ENCODE measurements around the gene LRP4. TPM values are rescaled to one million over a fixed set of nuclear protein-coding genes. Genes with fewer than 3 reads are reported as not detected.
"Not testable (repeated sequence)": the region's sequence is repeated elsewhere in the genome, so short reads cannot be mapped to it uniquely, and the experiment has no call there.

The LRP4 gene, protein sequence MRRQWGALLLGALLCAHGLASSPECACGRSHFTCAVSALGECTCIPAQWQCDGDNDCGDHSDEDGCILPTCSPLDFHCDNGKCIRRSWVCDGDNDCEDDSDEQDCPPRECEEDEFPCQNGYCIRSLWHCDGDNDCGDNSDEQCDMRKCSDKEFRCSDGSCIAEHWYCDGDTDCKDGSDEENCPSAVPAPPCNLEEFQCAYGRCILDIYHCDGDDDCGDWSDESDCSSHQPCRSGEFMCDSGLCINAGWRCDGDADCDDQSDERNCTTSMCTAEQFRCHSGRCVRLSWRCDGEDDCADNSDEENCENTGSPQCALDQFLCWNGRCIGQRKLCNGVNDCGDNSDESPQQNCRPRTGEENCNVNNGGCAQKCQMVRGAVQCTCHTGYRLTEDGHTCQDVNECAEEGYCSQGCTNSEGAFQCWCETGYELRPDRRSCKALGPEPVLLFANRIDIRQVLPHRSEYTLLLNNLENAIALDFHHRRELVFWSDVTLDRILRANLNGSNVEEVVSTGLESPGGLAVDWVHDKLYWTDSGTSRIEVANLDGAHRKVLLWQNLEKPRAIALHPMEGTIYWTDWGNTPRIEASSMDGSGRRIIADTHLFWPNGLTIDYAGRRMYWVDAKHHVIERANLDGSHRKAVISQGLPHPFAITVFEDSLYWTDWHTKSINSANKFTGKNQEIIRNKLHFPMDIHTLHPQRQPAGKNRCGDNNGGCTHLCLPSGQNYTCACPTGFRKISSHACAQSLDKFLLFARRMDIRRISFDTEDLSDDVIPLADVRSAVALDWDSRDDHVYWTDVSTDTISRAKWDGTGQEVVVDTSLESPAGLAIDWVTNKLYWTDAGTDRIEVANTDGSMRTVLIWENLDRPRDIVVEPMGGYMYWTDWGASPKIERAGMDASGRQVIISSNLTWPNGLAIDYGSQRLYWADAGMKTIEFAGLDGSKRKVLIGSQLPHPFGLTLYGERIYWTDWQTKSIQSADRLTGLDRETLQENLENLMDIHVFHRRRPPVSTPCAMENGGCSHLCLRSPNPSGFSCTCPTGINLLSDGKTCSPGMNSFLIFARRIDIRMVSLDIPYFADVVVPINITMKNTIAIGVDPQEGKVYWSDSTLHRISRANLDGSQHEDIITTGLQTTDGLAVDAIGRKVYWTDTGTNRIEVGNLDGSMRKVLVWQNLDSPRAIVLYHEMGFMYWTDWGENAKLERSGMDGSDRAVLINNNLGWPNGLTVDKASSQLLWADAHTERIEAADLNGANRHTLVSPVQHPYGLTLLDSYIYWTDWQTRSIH (N-terminal part only)
- total RNA-seq, result 8.3 TPM

DNA sequence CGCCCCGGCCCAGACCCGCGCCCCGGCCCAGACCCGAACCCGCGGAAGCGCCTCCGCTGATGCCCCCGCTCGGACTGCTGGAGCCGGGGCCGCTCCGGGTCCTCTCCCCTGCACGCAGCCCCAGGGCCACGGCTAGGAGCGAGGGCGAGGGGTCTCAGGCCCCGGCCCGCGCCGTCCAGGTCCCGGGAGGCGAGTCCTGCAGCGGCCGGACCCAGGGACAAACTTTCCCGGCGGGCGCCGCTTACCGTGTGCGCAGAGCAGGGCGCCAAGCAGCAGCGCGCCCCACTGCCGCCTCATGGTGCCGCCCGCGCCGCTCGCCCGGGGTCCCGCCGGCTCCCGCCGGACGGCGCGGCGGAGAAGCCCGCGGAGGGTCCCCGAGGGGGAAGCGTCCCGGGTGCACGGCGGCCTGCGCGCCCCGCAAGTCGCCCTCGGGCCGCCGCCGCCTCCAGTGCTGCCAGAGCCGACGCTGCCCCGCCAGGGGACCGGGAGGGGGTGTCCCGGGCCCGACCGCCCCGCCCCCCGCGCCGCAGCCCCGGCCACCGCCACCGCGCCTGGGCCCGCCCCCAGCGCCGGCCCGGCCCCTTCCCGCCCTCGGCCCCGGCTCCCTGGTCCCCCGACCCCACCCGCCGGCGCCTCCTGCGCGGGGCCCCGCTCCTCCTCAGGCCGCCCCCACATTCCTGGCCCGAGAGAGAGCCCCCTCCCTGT lies at the start of gene LRP4:
TSS of gene LRP4 (minus strand) at position 468 of the 705 bp plus-strand sequence. CDS start at position 297, 171 bp downstream.
- DNase-seq, result no peak

- no peak for DNase-seq
Observed at GRCh38 chr11:46967962-46968361, 49.6 kb upstream of the LRP4 start.

DNA sequence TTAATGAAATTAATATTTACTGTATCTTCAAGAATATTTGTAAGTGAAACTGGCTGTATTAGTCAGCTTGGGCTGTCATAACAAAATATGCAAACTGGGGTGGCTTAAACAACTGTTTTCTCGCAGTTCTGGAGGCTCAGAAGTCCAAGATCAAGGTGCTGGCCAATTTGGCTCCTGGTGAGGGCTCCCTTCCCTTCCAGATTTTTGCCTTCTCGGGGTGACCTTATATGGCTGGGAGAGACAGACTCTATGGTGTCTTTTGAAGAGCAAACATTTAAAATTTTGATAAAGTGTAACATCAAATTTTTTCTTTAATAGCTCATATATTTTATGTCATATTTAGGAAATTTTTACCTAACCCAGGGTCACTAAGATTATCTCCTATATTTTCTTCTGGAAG lies 48.4 kb upstream of the LRP4 start:
- DNase-seq, result no peak

- DNase-seq, result no peak
Observed at GRCh38 chr11:46963844-46964243, 45.5 kb upstream of the LRP4 start.

GRCh38 chr11:46961886-46962285 lies 43.5 kb upstream of the LRP4 start:
- DNase-seq, result not testable (repeated sequence)

- no peak for DNase-seq
Observed at GRCh38 chr11:46961041-46961440, 42.7 kb upstream of the LRP4 start.

DNA sequence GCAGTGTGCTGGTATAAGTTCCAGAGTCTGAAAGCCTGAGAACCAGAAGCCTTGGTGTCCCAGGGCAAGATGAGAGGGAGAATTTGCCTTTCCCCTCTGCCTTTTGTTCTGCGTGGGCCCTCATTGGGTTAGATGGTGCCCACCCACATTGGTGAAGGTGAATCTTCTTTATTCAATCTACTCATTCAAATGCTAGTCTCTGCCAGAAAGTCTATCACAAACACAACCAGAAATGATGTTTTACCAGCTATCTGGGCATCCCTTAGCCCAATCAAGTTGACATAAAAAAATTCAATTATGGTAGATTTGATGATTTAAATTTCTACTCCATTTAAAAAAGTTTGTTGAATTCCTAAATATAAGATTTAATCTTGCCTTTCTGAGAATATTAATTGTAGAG lies 40.4 kb upstream of the LRP4 start:
- DNase-seq, result no peak

DNA sequence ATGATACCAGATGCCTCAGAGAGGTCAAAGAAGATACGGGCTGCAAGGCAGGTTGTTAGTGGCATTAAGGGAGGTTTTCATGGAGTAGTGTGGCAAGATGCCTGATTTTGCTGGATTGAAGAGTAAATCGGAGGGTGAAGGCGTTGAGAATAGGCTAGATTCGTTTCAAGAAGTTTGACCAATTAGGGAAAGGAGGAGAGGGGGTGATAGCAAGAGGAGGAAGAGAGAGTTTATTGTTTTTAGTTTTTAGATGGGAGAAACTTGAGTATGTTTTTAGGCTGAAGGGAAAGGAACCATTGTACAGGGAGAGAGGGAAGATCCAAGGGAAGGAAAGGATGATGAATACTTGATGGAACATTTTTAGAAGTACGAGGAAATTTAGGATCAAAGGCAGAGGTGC lies 34.7 kb upstream of the LRP4 start:
- no peak for DNase-seq

DNA sequence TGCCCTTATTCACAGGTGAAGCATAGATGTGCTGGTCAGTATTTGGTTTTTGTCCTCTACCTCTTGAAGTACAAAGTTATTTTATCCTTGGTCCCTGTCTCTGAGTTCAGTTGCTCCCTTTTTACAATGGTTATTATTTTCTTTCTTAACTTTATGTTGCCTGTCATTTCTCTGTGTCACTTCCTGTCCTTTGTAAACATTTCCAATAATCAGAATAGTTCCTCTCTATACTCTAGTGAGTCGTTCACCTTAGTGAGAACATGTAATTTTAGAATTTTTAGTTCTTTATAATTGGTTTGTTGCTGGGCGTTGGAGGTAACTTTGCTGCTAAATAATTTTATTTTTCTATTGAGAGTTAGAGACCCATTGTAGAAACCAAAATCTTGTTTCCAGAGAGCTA lies 34.2 kb upstream of the LRP4 start:
- DNase-seq, result no peak

DNA sequence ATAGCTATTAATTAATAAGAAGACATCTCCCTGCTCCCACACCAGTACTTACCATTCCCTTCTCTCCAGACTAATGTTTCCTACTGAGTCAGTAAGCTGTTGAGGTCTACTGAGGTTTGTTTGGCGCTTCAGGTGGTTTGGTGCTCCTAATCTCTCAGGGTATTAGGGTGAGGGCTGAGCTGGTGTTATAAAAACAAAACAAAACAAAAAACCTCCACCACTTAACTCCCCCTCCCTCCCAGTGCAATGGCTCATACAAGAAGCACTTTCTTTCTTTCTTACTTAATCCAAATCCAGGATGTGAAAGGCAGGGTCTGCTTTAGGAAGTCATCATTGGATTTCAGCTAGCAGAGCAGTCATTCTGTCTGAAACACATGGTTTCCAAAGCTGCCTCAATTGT lies 33.5 kb upstream of the LRP4 start:
- DNase-seq, result no peak

DNA sequence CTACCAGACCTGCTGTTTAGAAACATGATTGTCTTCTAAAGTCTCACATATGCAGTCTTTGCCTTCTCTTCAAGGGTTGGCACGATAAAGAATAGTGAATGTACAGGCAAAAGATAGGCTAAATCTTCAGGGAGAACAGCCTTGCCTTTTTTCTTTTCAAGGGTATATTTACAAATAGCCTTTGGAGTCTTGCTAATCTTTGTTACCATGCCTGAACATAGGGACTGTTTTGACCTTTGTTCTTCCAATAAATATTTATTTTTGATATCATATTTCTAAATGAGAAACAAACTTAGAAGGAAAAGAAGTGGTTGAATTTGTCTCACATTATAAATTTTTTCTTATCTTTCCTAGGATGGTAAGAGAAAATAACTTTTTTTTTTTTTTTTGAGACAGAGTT lies 30.9 kb upstream of the LRP4 start:
- DNase-seq, result no peak

DNA sequence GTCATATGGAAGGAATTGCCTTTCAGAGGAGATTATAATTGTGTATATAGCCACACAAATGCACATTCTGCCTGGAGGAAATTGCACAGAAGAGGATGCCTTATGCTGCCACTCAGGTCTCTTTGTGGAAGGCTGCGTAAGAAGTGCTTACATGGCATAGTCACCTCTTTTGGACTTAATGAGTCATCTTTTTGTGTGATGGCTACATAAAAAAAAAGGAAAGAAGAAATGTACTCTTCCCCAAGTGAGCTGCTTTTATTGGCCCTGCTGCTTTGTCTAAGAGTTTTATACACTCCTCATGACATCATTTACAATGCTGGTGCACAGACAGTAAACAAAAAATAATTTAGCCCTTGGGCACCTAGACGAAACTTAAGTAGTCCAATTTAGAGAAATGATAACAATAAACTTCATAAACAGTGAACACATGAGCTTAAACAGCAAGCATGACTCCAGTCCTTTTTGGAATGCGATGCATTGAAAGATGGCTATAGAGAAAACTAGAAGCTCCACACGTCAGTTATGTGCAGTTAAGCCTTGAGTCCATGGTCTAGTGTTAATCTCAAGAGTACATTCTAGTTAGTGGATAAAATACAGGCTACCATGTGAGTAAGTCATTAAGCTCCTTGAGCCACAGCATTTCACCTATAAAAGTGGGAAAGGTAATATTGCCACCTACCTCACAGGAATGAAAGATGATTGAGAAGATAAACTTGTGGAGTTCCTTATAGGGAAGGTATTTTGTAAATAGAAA lies 30.2 kb upstream of the LRP4 start:
- DNase-seq, result no peak

- no peak for DNase-seq
Observed at GRCh38 chr11:46947399-46948077, 29.2 kb upstream of the LRP4 start.

DNA sequence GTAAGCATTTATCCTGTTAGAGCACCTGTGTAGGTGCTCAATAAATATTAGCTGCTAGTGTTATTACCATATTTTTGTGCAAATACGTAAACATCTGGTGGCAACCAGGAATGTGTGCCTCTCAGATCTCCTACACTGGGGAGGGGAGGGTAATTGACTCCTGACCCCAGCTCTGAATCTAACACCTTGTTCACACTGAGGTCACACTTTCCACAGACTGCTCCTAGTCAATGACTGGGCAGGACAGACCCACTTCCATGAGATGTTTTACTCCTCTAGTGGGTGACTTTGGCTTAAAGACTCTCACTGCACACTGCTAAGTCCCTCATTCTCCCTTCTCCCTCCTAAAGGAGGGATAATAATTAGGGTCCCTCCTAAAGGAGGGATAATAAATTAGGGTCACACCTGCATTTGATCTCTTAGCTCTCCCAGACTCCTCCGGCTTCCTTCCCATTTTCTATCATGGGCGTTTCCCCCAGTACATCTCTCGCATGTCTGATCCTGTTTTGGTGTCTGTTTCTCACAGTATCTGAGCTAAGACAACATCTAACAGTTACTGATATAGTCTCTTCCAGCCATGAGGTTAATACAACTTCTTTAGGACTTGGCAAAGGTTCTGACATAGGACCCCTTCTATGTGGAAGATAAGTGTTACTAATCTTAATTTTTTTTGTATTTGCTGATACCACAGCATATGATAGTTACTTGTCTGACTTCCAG lies 26.2 kb upstream of the LRP4 start:
- DNase-seq, result no peak

DNA sequence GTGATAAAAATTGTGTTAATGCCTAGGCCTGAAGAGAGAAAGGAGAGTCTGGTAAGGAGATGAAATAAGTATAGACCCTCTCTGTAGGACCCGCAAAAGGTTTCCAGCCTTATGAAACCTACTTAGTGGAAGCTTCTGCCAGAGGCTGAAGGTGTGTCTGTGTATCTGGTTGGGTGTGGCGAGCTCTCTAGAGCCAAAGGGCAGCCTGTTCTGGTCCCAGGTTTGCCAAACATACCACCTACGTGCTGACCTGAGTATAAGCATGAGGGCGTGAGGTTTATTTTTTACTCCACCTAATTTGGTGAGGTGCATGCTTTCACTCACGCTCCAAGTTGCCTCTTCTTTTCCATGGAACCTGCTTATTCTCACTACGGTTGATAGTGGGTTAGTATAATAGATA lies 23.8 kb upstream of the LRP4 start:
- DNase-seq, result no peak

DNA sequence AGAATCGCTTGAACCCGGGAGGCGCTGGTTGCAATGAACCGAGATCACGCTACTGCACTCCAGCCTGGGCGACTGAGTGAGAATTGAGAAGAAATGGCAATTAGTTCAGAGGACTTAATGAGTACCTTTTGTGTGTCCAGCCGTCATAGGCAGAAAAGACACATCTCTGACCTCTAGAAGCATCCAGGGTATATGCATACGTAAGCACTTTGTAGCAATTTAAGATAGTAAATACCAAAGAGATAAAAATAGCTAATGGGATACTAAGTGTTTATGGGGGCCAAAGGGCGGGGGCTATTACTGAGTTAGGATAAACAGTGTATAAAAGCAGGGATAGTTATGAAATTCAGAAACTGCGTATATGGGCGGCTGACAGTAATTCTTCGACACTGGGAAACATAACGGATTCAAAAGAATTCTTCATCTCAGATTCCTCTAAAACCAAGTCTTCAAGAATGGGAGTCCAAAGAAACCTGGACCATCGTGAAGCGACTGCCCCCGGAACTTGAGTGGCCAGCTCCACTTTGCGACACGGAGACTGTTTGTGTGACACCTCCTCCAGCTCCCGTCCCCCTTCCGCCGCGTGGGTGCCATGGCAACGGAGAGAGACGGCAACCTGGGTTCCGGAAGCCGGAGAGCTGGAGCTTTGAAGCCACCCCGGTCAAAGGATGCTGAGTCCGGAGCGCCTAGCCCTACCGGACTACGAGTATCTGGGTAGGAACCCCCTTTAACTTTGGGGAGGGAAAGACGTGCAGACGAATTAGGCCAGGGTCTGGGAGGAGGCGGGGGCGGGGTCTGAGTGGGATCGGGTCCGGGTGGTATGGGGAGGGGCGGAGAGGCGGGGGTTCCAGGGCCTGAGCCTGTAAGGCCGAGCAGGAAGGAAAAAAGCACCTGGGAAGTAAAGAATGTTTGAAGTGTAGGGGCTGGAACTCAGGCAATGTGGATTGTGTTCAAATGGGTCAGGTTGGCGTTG lies 18.1 kb upstream of the LRP4 start, which contains the start of gene CSTPP1:
TSS of gene CSTPP1 (plus strand) at position 624 of the 973 bp plus-strand sequence. CDS start at position 669, 45 bp downstream.
- peak; percentile 89 for DNase-seq

GRCh38 chr11:46930089-46930488 lies 11.7 kb upstream of the LRP4 start:
- no peak for DNase-seq

- DNase-seq, result not testable (repeated sequence)
Observed at GRCh38 chr11:46928701-46929100, 10.4 kb upstream of the LRP4 start.
